Fibroblast of lung (primary cell): ENCODE measurements around the gene VPS33B.

ENCODE experiments used
- EZH2 ChIP-seq: IDR thresholded peaks from 2 replicates; pipeline ENCODE4 v1.5.1; 2012; ENCODE audit warnings: low read length, control low read depth, mild to moderate bottlenecking; ENCODE audit errors: missing control alignments
- TF ChIP-seq, protein P1 (sequence below), 2 donors: IDR thresholded peaks in 1 of 2; conservative IDR thresholded peaks in 1 of 2; 1 replicate in 1 of 2; 2 replicates in 1 of 2; pipeline ENCODE4 v1.5.1; 2011 to 2012; ENCODE audit warnings: low read length in 2 of 2, control low read depth in 1 of 2, inconsistent platforms in 1 of 2, low read depth in 1 of 2, mild to moderate bottlenecking in 1 of 2

DNA sequence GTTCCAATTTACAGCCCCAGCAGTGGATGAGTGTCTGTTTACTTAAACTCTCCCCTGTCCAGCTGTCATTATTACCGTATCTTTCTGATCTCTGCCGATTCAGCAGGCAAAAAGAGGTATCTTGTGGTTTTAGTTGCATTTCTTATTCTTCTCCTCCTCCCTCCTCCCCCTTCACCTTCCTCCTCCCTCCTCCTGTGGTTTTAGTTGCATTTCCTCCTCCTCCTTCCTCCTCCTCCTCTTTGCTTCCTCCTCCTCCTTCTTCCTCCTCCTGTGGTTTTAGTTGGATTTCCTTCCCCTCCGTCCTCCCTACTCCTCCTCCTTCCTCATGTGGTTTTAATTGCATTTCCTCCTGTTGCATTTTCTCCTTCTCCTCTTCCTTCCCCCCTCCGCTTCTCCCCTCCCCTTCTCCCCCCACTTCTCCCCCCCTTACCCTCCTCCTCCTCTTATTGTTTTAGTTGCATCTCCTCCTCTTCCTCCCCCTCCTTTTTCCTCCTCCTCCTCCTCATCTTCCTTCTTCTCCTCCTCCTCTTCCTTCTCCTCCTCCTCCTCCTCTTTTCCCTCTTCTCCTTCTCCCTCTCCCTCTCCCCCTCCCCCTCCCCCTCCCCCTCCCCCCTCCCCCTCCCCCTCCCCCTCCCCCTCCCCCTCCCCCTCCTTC lies 25.3 kb upstream of the VPS33B start:
- TF ChIP-seq, protein P1, sequence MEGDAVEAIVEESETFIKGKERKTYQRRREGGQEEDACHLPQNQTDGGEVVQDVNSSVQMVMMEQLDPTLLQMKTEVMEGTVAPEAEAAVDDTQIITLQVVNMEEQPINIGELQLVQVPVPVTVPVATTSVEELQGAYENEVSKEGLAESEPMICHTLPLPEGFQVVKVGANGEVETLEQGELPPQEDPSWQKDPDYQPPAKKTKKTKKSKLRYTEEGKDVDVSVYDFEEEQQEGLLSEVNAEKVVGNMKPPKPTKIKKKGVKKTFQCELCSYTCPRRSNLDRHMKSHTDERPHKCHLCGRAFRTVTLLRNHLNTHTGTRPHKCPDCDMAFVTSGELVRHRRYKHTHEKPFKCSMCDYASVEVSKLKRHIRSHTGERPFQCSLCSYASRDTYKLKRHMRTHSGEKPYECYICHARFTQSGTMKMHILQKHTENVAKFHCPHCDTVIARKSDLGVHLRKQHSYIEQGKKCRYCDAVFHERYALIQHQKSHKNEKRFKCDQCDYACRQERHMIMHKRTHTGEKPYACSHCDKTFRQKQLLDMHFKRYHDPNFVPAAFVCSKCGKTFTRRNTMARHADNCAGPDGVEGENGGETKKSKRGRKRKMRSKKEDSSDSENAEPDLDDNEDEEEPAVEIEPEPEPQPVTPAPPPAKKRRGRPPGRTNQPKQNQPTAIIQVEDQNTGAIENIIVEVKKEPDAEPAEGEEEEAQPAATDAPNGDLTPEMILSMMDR (conservative IDR thresholded peaks at IDR 0.05 in 1 of 2, IDR thresholded peaks at IDR 0.05 in 1 of 2; ENCODE audit: low read depth in 1 of 2, low read length in 2 of 2), result no peak
- no peak for TF ChIP-seq EZH2
